ENCODE data around the gene UGT1A4.
A peak's percentile ranks its signal among the peaks of the same experiment; 100 is the strongest.
"Not testable (repeated sequence)": the region's sequence is repeated elsewhere in the genome, so short reads cannot be mapped to it uniquely, and the experiment has no call there.

UGT1A4 gene

DNA sequence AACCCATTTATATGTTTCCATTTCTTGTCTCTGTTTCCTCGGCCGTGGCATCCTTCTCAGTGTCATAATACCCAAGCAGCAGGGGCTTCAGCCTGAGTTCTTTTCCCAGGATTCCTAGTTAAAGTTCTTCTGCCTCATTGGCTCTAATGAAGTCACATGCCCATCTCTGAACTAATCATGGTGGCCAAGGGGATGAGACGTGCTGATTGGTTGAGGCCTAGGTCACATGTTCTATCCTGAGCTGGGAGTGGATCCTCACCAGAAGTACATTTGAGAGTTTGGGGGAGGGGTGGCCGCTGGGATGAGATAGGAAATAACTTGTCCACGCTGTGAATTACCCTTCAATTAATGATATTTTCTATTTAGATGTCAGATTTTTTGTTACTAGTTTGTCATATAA lies 9.6 kb upstream of the UGT1A4 start:
- TF ChIP-seq, protein P1, sequence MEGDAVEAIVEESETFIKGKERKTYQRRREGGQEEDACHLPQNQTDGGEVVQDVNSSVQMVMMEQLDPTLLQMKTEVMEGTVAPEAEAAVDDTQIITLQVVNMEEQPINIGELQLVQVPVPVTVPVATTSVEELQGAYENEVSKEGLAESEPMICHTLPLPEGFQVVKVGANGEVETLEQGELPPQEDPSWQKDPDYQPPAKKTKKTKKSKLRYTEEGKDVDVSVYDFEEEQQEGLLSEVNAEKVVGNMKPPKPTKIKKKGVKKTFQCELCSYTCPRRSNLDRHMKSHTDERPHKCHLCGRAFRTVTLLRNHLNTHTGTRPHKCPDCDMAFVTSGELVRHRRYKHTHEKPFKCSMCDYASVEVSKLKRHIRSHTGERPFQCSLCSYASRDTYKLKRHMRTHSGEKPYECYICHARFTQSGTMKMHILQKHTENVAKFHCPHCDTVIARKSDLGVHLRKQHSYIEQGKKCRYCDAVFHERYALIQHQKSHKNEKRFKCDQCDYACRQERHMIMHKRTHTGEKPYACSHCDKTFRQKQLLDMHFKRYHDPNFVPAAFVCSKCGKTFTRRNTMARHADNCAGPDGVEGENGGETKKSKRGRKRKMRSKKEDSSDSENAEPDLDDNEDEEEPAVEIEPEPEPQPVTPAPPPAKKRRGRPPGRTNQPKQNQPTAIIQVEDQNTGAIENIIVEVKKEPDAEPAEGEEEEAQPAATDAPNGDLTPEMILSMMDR (IDR thresholded peaks at IDR 0.05): no peak
- no peak for DNase-seq (ENCODE audit: low spot score)
- Histone ChIP-seq H3K4me3 (no peak overlapping the region), H3K27ac (no peak overlapping the region)

DNA sequence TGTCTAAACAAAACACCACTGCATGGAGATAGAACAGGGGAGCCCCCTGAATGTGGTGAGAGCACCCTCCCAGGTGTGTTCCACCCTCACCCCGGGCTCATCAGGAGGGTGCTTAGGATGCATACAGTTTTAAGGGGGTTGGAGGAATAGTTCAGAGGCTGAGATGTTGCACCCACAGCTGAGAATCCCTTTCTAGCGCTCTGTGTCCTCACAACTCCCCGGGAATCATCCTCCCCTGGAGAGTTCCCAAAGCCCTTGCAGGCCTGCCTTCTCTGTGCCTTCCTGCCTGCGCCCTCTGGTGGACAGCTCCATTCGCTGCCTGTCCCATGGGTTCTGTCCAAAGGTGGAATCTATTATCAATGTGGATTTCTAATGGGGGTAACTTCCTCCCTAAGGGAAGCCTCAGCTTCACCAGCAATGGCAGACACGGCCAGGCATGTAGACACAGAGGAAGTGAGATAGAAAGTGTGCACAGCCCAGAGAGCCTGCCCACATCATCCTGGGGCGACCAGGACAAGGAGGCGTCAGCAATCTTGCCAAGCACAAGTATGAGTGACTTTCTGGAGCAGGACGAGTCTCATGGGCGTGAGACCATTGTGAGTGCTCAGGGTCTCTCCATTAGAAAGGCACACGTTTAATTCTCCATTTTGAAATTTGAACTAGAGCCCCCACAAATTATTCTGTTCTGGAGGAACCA lies 7.1 kb upstream of the UGT1A4 start:
- Histone ChIP-seq H3K4me3 (no peak overlapping the region), H3K27ac (no peak overlapping the region)
- no peak for DNase-seq (ENCODE audit: low spot score)
- TF ChIP-seq, protein P1 (IDR thresholded peaks at IDR 0.05): peak; percentile 58

DNA sequence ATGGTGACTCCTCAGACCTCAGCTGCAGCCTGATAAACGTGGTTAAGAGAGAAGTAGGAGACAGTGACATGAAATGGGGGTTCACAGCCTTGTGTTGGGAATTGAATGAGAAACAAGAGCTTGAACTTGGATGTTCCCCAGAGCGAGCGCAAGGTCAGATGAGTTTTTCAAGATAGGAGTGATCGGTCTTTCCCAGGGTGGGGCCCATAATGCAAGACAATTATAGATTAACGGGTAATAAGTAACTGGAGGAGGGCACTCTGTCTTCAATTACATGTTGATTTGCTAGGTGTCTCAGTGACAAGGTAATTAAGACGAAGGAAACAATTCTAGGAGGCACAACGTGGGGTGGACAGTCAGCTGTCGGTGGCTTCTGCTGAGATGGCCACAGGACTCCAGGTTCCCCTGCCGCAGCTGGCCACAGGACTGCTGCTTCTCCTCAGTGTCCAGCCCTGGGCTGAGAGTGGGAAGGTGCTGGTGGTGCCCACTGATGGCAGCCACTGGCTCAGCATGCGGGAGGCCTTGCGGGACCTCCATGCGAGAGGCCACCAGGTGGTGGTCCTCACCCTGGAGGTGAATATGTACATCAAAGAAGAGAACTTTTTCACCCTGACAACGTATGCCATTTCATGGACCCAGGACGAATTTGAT lies 5.8 kb upstream of the UGT1A4 start, which contains the start of gene UGT1A5:
Gene UGT1A5 (plus strand): TSS at position 297 of the 651 bp plus-strand sequence. CDS start 85 bp downstream, at position 382.
- H3K27ac ChIP-seq: no peak within 1 kb of the TSS
- TF ChIP-seq, protein P1 (IDR thresholded peaks at IDR 0.05): no peak
- DNase-seq (ENCODE audit: low spot score): no peak

DNA sequence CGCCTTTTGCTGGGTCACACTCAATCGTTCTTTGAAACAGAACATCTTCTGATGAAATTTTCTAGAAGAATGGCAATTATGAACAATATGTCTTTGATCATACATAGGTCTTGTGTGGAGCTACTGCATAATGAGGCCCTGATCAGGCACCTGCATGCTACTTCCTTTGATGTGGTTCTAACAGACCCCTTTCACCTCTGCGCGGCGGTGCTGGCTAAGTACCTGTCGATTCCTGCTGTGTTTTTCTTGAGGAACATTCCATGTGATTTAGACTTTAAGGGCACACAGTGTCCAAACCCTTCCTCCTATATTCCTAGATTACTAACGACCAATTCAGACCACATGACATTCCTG lies 5.3 kb upstream of the UGT1A4 start:
- H3K4me3 ChIP-seq: no peak overlapping the region
- TF ChIP-seq, protein P1 (IDR thresholded peaks at IDR 0.05): no peak
- DNase-seq (ENCODE audit: low spot score): no peak
- H3K27ac ChIP-seq: no peak overlapping the region

More for the DNA sequence above, 5.8 kb upstream of the UGT1A4 start, which contains the start of gene UGT1A5:
- no peak within 1 kb of the TSS for H3K4me3 ChIP-seq

DNA sequence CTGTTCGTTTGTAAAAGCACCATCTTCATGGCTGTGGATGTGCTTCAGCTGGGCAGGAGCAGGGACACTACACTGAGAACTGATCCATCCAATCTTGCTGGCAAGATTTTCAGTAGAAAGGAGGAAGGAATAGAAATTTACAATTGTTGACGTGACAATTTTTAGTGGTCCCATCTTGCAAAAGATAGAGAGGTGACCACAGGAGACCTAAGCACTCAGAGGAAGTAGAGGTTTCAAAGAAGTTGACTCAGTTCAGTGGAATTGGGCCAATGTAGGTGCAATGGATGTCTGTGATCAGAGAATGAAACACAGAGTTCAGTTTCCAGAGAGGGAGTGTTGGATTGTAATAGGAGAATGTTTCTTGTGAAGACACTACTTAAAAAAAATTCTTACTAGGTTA lies 4.4 kb upstream of the UGT1A4 start:
- TF ChIP-seq, protein P1 (IDR thresholded peaks at IDR 0.05): no peak
- Histone ChIP-seq H3K27ac (no peak overlapping the region), H3K4me3 (no peak overlapping the region)
- DNase-seq (ENCODE audit: low spot score): no peak

DNA sequence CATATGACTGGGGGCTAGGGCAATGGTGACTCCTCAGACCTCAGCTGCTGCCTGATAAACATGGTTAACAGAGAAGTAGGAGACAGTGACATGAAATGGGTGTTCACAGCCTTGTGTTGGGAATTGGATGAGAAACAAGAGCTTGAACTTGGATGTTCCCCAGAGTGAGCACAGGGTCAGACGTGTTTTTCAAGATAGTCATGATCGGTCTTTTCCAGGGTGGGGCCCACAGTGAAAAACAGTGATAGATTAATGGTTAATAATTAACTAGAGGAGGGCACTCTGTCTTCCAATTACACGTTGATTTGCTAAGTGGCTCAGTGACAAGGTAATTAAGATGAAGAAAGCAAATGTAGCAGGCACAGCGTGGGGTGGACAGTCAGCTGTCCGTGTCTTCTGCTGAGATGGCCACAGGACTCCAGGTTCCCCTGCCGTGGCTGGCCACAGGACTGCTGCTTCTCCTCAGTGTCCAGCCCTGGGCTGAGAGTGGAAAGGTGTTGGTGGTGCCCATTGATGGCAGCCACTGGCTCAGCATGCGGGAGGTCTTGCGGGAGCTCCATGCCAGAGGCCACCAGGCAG lies 10.3 kb downstream of the UGT1A4 start, which contains the start of gene UGT1A3:
Gene UGT1A3 (plus strand): TSS at position 320 of the 579 bp plus-strand sequence. CDS start 85 bp downstream, at position 405.
- no peak within 1 kb of the TSS for H3K4me3 ChIP-seq
- no peak for DNase-seq (ENCODE audit: low spot score)
- TF ChIP-seq, protein P1 (IDR thresholded peaks at IDR 0.05): no peak

DNA sequence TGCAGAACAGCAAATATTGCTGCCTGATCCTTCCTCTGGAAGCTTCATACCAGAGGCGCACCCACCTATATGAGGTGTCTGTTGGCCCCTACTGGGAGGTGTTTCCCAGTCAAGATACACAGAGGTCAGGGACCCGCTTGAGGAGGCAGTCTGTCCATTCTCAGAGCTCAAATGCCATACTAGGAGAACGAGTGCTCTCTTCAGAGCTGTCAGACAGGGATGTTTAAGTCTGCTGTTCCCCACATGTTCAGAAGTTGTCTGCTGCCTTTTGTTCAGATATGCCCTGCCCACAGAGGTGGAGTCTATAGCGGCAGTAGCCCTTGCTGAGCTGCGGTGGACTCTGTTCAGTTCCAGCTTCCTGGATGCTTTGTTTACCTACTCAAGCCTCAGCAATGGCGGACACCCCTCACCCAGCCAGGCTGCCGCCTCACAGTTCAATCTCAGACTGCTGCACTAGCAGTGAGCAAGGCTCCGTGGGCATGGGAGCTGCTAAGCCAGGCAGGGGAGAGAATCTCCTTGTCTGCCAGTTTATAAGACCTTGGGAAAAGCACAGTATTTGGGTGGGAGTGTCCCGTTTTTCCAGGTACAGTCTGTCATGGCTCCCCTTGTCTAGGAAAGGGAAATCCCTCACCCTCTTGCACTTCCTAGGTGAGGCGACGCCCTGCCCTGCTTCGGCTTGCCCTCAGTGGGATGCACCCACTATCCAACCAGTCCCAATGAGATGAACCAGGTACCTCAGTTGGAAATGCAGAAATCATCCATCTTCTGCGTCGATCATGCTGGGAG lies 18.5 kb downstream of the UGT1A4 start:
- not testable (repeated sequence) for H3K4me3 ChIP-seq; DNase-seq (ENCODE audit: low spot score); H3K27ac ChIP-seq

More for the DNA sequence above, 10.3 kb downstream of the UGT1A4 start, which contains the start of gene UGT1A3:
- no peak within 1 kb of the TSS for H3K27ac ChIP-seq
